IMR-90 (cell line): ENCODE measurements around the gene ABHD2. TPM values are rescaled to one million over a fixed set of nuclear protein-coding genes. Genes with fewer than 3 reads are reported as not detected.

Source experiments
- ATAC-seq: fragments of 200-7000 bp; cut with Tn5 transposase; 2 replicates; pipeline ENCODE4 v1.9.1; 2020; ENCODE audit warnings: low read depth, mild to moderate bottlenecking, moderate library complexity
- BruUV-seq: library from RNA; stranded (reverse); fragments of 400-500 nt; replicated peaks from 2 replicates; lab custom pipeline; 2021; lab: Mats Ljungman, UMichigan
- CTCF ChIA-PET: fragments of 300-600 bp; formaldehyde crosslinking; extraction: SDS; loops from one replicate; lab custom pipeline; 2021; ENCODE audit warnings: antibody characterized with exemption; lab: Yijun Ruan, JAX
- POLR2A ChIA-PET: fragments of 300-600 bp; sonication (Branson Sonifier 250); formaldehyde crosslinking; loops from one replicate; lab custom pipeline; 2022; ENCODE audit warnings: antibody characterized with exemption; ENCODE audit not compliant: unreplicated experiment; lab: Charles Lee
- DNase-seq: peaks from one replicate; pipeline ENCODE4 v3.0.0; 2013
- H2AFZ ChIP-seq: replicated peaks from 2 replicates; pipeline ENCODE3; 2013; ENCODE audit warnings: low read length, mild to moderate bottlenecking; ENCODE audit not compliant: poor library complexity
- H2AK5ac ChIP-seq: 2 replicates; pipeline ENCODE4 v1.6.1; 2013; ENCODE audit warnings: low read depth, low read length, inconsistent platforms
- H2AK9ac ChIP-seq: replicated peaks from 2 replicates; pipeline ENCODE3; 2013; ENCODE audit warnings: mild to moderate bottlenecking, low read depth, low read length, moderate library complexity; ENCODE audit not compliant: poor library complexity
- H2BK120ac ChIP-seq: 2 replicates; pipeline ENCODE4 v1.6.1; 2013; ENCODE audit warnings: low read depth, low read length, inconsistent platforms
- H2BK15ac ChIP-seq: 3 replicates; pipeline ENCODE4 v1.6.1; 2013; ENCODE audit warnings: low read depth, low read length, inconsistent platforms
- H2BK20ac ChIP-seq: 2 replicates; pipeline ENCODE4 v1.6.1; 2013; ENCODE audit warnings: low read depth, mild to moderate bottlenecking, inconsistent platforms, low read length, moderate library complexity
- H2BK5ac ChIP-seq: 2 replicates; pipeline ENCODE4 v1.6.1; 2013; ENCODE audit warnings: mild to moderate bottlenecking, low read depth, low read length, inconsistent platforms; ENCODE audit not compliant: poor library complexity, severe bottlenecking
- H3K14ac ChIP-seq: replicated peaks from 2 replicates; pipeline ENCODE4 v1.6.1; 2013; ENCODE audit warnings: low read depth, low read length, inconsistent platforms
- H3K18ac ChIP-seq: 2 replicates; pipeline ENCODE4 v1.6.1; 2013; ENCODE audit warnings: low read depth, low read length, control low read depth
- H3K23ac ChIP-seq: 2 replicates; pipeline ENCODE4 v1.6.1; 2013; ENCODE audit warnings: low read depth, low read length, inconsistent platforms
- H3K27ac ChIP-seq: 2 replicates; pipeline ENCODE4 v1.5.1; 2013; ENCODE audit warnings: mild to moderate bottlenecking, control low read depth, low read length; ENCODE audit not compliant: insufficient read depth
- H3K27me3 ChIP-seq: 2 replicates; pipeline ENCODE4 v1.6.1; 2013; ENCODE audit warnings: low read length; ENCODE audit not compliant: control insufficient read depth, insufficient read depth
- H3K36me3 ChIP-seq: 2 replicates; pipeline ENCODE4 v1.6.1; 2013; ENCODE audit warnings: low read length, mixed read lengths; ENCODE audit not compliant: control insufficient read depth, insufficient read depth
- H3K4ac ChIP-seq: 2 replicates; pipeline ENCODE4 v1.6.1; 2013; ENCODE audit warnings: low read depth, low read length, inconsistent platforms
- H3K4me1 ChIP-seq: 2 replicates; pipeline ENCODE4 v1.6.1; 2013; ENCODE audit warnings: low read length, mixed read lengths; ENCODE audit not compliant: control insufficient read depth, insufficient read depth
- H3K4me2 ChIP-seq: 2 replicates; pipeline ENCODE4 v1.6.1; 2013; ENCODE audit warnings: low read depth, mild to moderate bottlenecking, control low read depth, low read length, moderate library complexity
- H3K4me3 ChIP-seq: 2 replicates; pipeline ENCODE4 v1.5.1; 2013; ENCODE audit warnings: low read depth, mild to moderate bottlenecking, control low read depth, low read length, moderate library complexity; ENCODE audit not compliant: insufficient read depth
- H3K56ac ChIP-seq: 2 replicates; pipeline ENCODE4 v1.6.1; 2013; ENCODE audit warnings: low read length, inconsistent platforms; ENCODE audit not compliant: insufficient read depth; ENCODE audit errors: extremely low read depth
- H3K79me1 ChIP-seq, 2 experiments: 2 replicates each; pipeline ENCODE4 v1.6.1; 2013; ENCODE audit warnings: low read length in 2 of 2, inconsistent platforms in 1 of 2, low read depth in 1 of 2
- H3K9ac ChIP-seq: 2 replicates; pipeline ENCODE4 v1.6.1; 2013; ENCODE audit warnings: low read depth, low read length, control low read depth
- H3K9me1 ChIP-seq: 2 replicates; pipeline ENCODE4 v1.6.1; 2013; ENCODE audit warnings: low read length, inconsistent platforms; ENCODE audit not compliant: insufficient read depth
- H3K9me3 ChIP-seq: 2 replicates; pipeline ENCODE4 v1.6.1; 2013; ENCODE audit warnings: low read length; ENCODE audit not compliant: control insufficient read depth, insufficient read depth
- H4K20me1 ChIP-seq: 2 replicates; pipeline ENCODE4 v1.6.1; 2013; ENCODE audit warnings: low read length, inconsistent platforms; ENCODE audit not compliant: insufficient read depth
- H4K5ac ChIP-seq: 2 replicates; pipeline ENCODE4 v1.6.1; 2013; ENCODE audit warnings: mild to moderate bottlenecking, low read depth, low read length, control low read depth
- H4K8ac ChIP-seq, 2 experiments: 2 replicates each; pipeline ENCODE4 v1.6.1; 2013; ENCODE audit warnings: low read depth in 2 of 2, low read length in 2 of 2, control low read depth in 1 of 2, inconsistent platforms in 1 of 2
- H4K91ac ChIP-seq: 2 replicates; pipeline ENCODE4 v1.6.1; 2013; ENCODE audit warnings: low read depth, low read length, inconsistent platforms; ENCODE audit not compliant: insufficient read depth
- CTCF ChIP-seq: conservative IDR thresholded peaks from 2 replicates; pipeline ENCODE4 v1.5.1; 2012; ENCODE audit warnings: mild to moderate bottlenecking, low read depth, low read length, improper control_type of control experiment
- FOS ChIP-seq: fragments of 150-350 bp; IDR thresholded peaks from 2 replicates; pipeline ENCODE4 v1.6.1; 2016; ENCODE audit warnings: low read depth, low read length
- MAFK ChIP-seq: IDR thresholded peaks from 2 replicates; pipeline ENCODE4 v1.6.1; 2012; ENCODE audit warnings: low read depth, low read length, improper control_type of control experiment
- MAZ ChIP-seq: IDR thresholded peaks from 2 replicates; pipeline ENCODE4 v1.6.1; 2012; ENCODE audit warnings: low read depth, mild to moderate bottlenecking, low read length, improper control_type of control experiment, moderate library complexity, borderline replicate concordance
- MXI1 ChIP-seq: IDR thresholded peaks from 2 replicates; pipeline ENCODE4 v1.6.1; 2012; ENCODE audit warnings: low read depth, mild to moderate bottlenecking, low read length, moderate library complexity, borderline replicate concordance
- NFE2L2 ChIP-seq: fragments of 150-350 bp; IDR thresholded peaks from 2 replicates; pipeline ENCODE4 v1.6.1; 2016; ENCODE audit warnings: low read depth, mild to moderate bottlenecking, low read length
- RAD21 ChIP-seq: IDR thresholded peaks from 2 replicates; pipeline ENCODE4 v1.6.1; 2012; ENCODE audit warnings: low read length, improper control_type of control experiment
- WGBS, 2 experiments: methylation state at CpG; one replicate each; pipeline versions ENCODE4 v1.1.5 to v1.1.7; 2013; ENCODE audit warnings: missing lambda C conversion rate in 2 of 2; ENCODE audit not compliant: insufficient read length in 1 of 2; ENCODE audit errors: extremely low coverage in 2 of 2; 5-methylcytosine and 5-hydroxymethylcytosine counted together
- dilution Hi-C: fragments of 300-500 bp; cut with HindIII; formaldehyde crosslinking; loops from one replicate; pipeline ENCODE4 v1.14.3; 2018; ENCODE audit warnings: low sequenced_read_pairs; ENCODE audit not compliant: unreplicated experiment
- in situ Hi-C: fragments of 300-500 bp; cut with MboI; formaldehyde crosslinking; loops from 3 replicates; pipeline ENCODE4 v1.14.3; 2019; ENCODE audit warnings: low sequenced_read_pairs, inconsistent platforms, mixed read lengths
- intact Hi-C: fragments of 100-400 bp; cut with micrococcal nuclease; formaldehyde crosslinking; loops from 2 replicates; pipeline ENCODE4 v1.10.0; 2022
- polyA plus RNA-seq, 3 experiments: library from polyadenylated mRNA; depleted of rRNA; stranded (reverse); fragments of >200 nt; gene quantifications; 2 replicates each; pipeline ENCODE4 v1.2.3, GENCODE V29; 2012; ENCODE audit warnings: low replicate concordance in 1 of 3
- total RNA-seq: library from RNA; depleted of rRNA; stranded (reverse); fragments of >200 nt; gene quantifications from 2 replicates; pipeline ENCODE4 v1.2.3, GENCODE V29; 2012
- TF ChIP-seq, protein P1 (sequence below): fragments of 150-350 bp; IDR thresholded peaks from 2 replicates; pipeline ENCODE4 v1.6.1; 2016; ENCODE audit warnings: low read depth, mild to moderate bottlenecking, low read length, moderate library complexity, borderline replicate concordance

The ABHD2 gene
- total and polyA plus RNA-seq, 2 of the 4 experiments (the other 2 are of a cell fraction) = 31.2 to 62.9 TPM

DNA sequence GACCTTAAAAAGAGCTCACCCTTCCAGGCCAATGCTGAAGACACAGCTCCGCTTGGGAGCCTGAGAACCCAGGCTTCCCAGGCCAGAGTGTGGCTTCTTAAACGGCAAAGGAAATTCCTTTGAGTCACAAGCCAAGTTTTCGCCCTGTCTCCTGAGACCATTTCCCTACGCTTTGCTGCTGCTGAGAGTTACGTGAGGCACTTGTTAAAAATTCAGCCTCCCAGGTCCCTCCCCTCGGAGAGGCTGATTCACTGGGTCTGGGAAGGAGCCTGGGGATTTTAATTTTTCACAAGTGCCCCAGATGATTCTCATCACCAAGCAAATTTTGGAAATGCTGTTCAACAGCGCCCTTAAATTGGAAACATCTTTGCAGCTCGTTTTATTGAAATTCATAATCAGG is 107.6 kb downstream of the ABHD2 start:
- intact Hi-C loops = no loop called here
- Histone ChIP-seq H4K8ac (no peak overlapping the region), H3K4me2 (no peak overlapping the region)

More for the DNA sequence above, 107.6 kb downstream of the ABHD2 start:
- Histone ChIP-seq H4K91ac (no peak overlapping the region), H3K9ac (no peak overlapping the region), H4K20me1 (no peaks in the 10 kb centered on the region), H3K18ac (no peak overlapping the region), H3K14ac (no peak overlapping the region), H4K5ac (no peak overlapping the region), H3K9me1 (0 out of 2 replicates have a peak, but pooled peaks cover 5% of the 10 kb centered on the region), H3K4me3 (no peak overlapping the region), H3K9me3 (no peaks in the 10 kb centered on the region), H2AK9ac (no peak overlapping the region), H3K23ac (no peak overlapping the region), H3K4ac (no peak overlapping the region), H2AFZ (no peak overlapping the region), H2BK20ac (no peak overlapping the region), H3K4me1 (peaks cover 9% of the 10 kb centered on the region), H3K27me3 (no peaks in the 10 kb centered on the region), H3K36me3 (peaks cover 34% of the 10 kb centered on the region), H2BK5ac (no peak overlapping the region), H3K79me1 (no peaks in the 10 kb centered on the region), H3K27ac (no peak overlapping the region), H2BK15ac (no peak overlapping the region), H2BK120ac (no peak overlapping the region), H2AK5ac (no peak overlapping the region), H3K56ac (no peak overlapping the region)
- no CpG with 5 or more reads among the region's 8 CpGs for WGBS, 2 experiments
- in situ Hi-C loops (no loop called here), dilution Hi-C loops (no loop called here)
- ChIA-PET CTCF (interaction anchor here (2.8 kb wide), 1 partner anchor 11 kb away, joined by 13 read pairs; no protein-coding TSS in a partner anchor), POLR2A (no interaction called here)
- no TSS peak for BruUV-seq
- ATAC-seq (no peak), DNase-seq (peak; percentile 49)
- TF ChIP-seq MAZ (no peak), NFE2L2 (no peak), CTCF (no peak), FOS (no peak), MXI1 (no peak), MAFK (no peak), RAD21 (no peak)
- TF ChIP-seq, protein P1, sequence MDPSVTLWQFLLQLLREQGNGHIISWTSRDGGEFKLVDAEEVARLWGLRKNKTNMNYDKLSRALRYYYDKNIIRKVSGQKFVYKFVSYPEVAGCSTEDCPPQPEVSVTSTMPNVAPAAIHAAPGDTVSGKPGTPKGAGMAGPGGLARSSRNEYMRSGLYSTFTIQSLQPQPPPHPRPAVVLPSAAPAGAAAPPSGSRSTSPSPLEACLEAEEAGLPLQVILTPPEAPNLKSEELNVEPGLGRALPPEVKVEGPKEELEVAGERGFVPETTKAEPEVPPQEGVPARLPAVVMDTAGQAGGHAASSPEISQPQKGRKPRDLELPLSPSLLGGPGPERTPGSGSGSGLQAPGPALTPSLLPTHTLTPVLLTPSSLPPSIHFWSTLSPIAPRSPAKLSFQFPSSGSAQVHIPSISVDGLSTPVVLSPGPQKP = no peak
